ENCODE measurements around the gene BICD2. TPM values are rescaled to one million over a fixed set of nuclear protein-coding genes. Genes with fewer than 3 reads are reported as not detected.

The BICD2 gene
- total RNA-seq, 4 donors from 2014 or later: 36.2 to 46.7 (median 41.6) TPM

DNA sequence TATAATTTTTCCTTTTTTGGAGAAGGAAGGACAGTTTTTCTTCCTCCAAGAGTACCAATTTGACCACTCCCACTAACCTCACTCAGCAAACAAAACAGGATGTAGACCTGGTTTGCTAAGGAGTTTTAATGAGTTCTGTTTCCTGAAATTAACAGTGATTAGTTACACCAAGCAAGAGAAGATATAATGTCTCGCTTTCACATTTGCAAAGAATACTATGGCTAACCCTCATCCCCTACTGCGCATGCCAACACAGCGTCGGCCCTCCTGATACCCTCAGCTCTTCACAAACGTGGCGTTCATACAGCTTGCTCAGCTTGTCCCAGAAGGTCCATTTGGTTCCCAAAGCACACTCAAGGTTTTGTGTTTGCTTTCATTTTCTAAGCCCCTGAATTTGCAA is 52.8 kb downstream of the BICD2 start:
- H3K4me3 ChIP-seq: no peak overlapping the region
- H3K4me1 ChIP-seq: peaks cover 0 to 19% (median 3%) of the 10 kb centered on the region in 4 donors
- peaks cover 0 to 78% (median 7%) of the 10 kb centered on the region in 3 donors for H3K36me3 ChIP-seq
- TF ChIP-seq, protein P1, sequence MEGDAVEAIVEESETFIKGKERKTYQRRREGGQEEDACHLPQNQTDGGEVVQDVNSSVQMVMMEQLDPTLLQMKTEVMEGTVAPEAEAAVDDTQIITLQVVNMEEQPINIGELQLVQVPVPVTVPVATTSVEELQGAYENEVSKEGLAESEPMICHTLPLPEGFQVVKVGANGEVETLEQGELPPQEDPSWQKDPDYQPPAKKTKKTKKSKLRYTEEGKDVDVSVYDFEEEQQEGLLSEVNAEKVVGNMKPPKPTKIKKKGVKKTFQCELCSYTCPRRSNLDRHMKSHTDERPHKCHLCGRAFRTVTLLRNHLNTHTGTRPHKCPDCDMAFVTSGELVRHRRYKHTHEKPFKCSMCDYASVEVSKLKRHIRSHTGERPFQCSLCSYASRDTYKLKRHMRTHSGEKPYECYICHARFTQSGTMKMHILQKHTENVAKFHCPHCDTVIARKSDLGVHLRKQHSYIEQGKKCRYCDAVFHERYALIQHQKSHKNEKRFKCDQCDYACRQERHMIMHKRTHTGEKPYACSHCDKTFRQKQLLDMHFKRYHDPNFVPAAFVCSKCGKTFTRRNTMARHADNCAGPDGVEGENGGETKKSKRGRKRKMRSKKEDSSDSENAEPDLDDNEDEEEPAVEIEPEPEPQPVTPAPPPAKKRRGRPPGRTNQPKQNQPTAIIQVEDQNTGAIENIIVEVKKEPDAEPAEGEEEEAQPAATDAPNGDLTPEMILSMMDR (IDR thresholded peaks at IDR 0.05): no peak
- TF ChIP-seq POLR2A (IDR thresholded peaks at IDR 0.05) (no peak), EP300 (IDR thresholded peaks at IDR 0.05) (no peak)
- no peaks in the 10 kb centered on the region for H3K27me3 ChIP-seq
- no peaks in the 10 kb centered on the region for H3K9me3 ChIP-seq
- WGBS, 2 donors: 71 to 73% methylated on average over 6 of the region's 6 CpGs
- DNase-seq (ENCODE audit: low spot score in 2 of 2): no peak
- H3K27ac ChIP-seq: no peak overlapping the region

DNA sequence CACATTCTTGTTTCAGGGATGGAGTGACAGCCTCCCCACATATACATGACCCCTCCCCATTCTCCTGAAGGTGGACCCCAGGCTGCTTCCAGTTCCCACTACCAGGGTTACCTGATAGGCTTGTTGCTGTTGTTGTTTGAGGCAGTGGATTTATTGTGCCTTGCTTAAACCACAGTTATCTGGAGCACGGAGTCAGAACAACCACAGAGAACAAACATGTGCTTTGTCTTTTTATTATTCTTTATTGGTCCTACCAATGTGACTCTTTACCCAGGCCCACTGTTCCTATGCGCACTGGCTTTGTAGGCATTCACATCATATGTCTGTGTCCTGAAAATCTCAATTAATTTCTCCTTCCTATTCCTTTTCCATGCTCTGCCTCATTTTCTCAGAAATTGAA is 53.5 kb downstream of the BICD2 start:
- no peak overlapping the region for H3K4me3 ChIP-seq
- H3K4me1 ChIP-seq: peaks cover 0 to 12% (median 0%) of the 10 kb centered on the region in 4 donors
- no peaks in the 10 kb centered on the region for H3K27me3 ChIP-seq
- WGBS, 2 donors: 22 to 38% methylated on average over 2 of the region's 2 CpGs
- TF ChIP-seq, protein P1 (IDR thresholded peaks at IDR 0.05): no peak
- TF ChIP-seq POLR2A (IDR thresholded peaks at IDR 0.05) (no peak), EP300 (IDR thresholded peaks at IDR 0.05) (no peak)
- no peak for DNase-seq (ENCODE audit: low spot score in 2 of 2)
- H3K36me3 ChIP-seq: peaks cover 0 to 75% (median 7%) of the 10 kb centered on the region in 3 donors
- H3K27ac ChIP-seq: peak overlapping the region in 1 of 4 donors; percentile 22
- H3K9me3 ChIP-seq: no peaks in the 10 kb centered on the region

DNA sequence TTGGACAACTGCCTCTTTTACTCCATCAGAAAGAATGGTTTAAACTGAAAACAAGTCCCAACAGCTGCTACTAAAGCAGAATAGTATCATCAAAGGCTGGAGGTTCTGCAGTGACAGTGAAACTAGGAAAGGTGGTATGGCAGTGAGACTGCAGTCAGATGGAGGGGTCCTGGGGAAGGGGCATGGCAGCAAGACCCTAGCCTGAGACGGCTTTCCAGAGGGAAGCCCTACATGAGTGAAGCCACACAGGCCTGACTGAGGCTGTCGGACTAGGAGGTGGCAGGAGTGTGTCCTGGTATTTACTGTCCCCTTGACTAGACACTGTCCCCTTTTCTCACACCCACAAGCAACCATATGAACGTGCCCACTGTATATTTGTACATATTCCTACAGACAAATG is 54.3 kb downstream of the BICD2 start:
- 87% methylated on average over 3 of the region's 3 CpGs for WGBS, 2 donors
- Histone ChIP-seq H3K36me3 (peaks cover 0 to 72% (median 7%) of the 10 kb centered on the region in 3 donors), H3K9me3 (no peaks in the 10 kb centered on the region), H3K27ac (no peak overlapping the region), H3K4me1 (peaks cover 0 to 4% (median 0%) of the 10 kb centered on the region in 4 donors), H3K4me3 (no peak overlapping the region), H3K27me3 (no peaks in the 10 kb centered on the region)
- DNase-seq (ENCODE audit: low spot score in 2 of 2): no peak
- TF ChIP-seq, protein P1 (IDR thresholded peaks at IDR 0.05): no peak
- TF ChIP-seq EP300 (IDR thresholded peaks at IDR 0.05) (no peak), POLR2A (IDR thresholded peaks at IDR 0.05) (no peak)

DNA sequence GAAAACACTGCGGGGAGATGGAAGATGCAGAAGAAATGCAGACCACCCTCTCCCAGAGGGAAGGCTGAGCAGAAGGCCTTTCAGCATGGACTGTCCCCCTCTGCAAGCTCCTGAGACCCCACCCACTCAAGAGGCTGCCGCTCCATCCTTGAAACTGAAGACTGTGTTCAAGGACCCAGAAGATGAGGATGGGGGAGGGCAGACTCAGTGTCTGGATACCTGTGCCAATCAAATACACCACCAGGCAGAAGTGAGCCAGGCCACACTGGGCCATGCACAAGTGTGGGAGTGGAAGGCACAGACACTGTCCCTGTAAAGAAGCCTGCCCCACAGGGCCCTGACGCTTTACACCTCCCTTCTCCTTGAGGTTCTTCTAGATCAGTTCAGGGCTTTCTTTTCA is 54.7 kb downstream of the BICD2 start:
- Histone ChIP-seq H3K4me1 (peaks cover 0 to under 1% (median 0%) of the 10 kb centered on the region in 4 donors), H3K36me3 (peaks cover 0 to 68% (median 7%) of the 10 kb centered on the region in 3 donors), H3K27me3 (no peaks in the 10 kb centered on the region), H3K27ac (no peak overlapping the region), H3K4me3 (no peak overlapping the region), H3K9me3 (no peaks in the 10 kb centered on the region)
- 88 to 97% methylated on average over 3 of the region's 3 CpGs for WGBS, 2 donors
- TF ChIP-seq, protein P1 (IDR thresholded peaks at IDR 0.05): no peak
- no peak for TF ChIP-seq EP300 (IDR thresholded peaks at IDR 0.05)
- TF ChIP-seq POLR2A (IDR thresholded peaks at IDR 0.05): no peak
- no peak for DNase-seq (ENCODE audit: low spot score in 2 of 2)

DNA sequence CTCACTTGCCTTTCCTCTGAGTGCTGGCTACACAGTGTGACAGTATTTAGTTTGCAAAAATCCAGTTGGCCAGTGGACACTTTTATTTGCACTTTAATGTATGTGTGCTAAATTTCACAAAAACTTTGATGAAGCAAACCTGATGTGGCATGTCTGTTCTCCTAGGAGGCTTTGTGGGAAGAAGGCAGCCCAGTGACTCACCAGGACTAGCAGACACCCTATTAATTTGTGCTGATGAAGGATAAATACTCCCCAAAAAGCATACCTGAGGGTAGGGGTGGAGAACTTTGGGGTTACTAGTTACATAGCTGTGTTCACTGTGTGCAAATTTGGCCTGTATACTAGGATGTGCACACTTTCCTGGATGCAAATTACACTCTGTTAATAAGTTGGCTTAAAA is 55.4 kb downstream of the BICD2 start:
- Histone ChIP-seq H3K4me3 (no peak overlapping the region), H3K9me3 (no peaks in the 10 kb centered on the region), H3K27ac (no peak overlapping the region), H3K27me3 (no peaks in the 10 kb centered on the region), H3K4me1 (no peaks in the 10 kb centered on the region), H3K36me3 (peaks cover 0 to 66% (median 7%) of the 10 kb centered on the region in 3 donors)
- DNase-seq (ENCODE audit: low spot score in 2 of 2): no peak
- no peak for TF ChIP-seq POLR2A (IDR thresholded peaks at IDR 0.05)

DNA sequence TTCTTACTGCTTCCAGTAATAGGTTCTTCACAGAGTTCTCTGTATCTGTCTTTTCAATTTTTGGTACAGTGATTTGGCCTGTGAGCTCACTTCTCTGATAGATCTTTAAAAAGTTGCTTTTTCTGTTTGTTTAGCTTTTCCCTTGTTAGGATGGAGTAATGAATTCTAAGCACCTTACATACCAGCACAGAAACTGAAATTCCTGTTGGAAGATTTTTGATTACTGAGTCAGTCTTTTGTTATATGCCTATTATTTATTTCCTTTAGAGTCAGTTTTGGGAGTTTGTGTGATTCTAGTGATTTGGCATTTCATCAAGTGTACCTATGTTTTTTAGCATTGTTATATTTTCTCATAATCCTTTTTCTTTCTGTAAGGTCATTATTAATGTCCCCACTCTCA is 57.1 kb downstream of the BICD2 start:
- Histone ChIP-seq H3K9me3 (no peaks in the 10 kb centered on the region), H3K27ac (no peak overlapping the region), H3K27me3 (no peaks in the 10 kb centered on the region), H3K4me3 (no peak overlapping the region), H3K4me1 (no peaks in the 10 kb centered on the region), H3K36me3 (peaks cover 0 to 50% (median 0%) of the 10 kb centered on the region in 3 donors)
- DNase-seq (ENCODE audit: low spot score in 2 of 2): no peak
- TF ChIP-seq, protein P1 (IDR thresholded peaks at IDR 0.05): no peak
- TF ChIP-seq EP300 (IDR thresholded peaks at IDR 0.05) (no peak), POLR2A (IDR thresholded peaks at IDR 0.05) (no peak)

All from tibial nerve (tissue), 4 donors.